GM21825 (cell line): ENCODE measurements around the gene TNFRSF4.
"Not testable (repeated sequence)": the region's sequence is repeated elsewhere in the genome, so short reads cannot be mapped to it uniquely, and the experiment has no call there.

Experiments used
- ATAC-seq: cut with Tn5 transposase; IDR thresholded peaks from one replicate; pipeline ENCODE4 v1.9.1; 2021; ENCODE audit warnings: mild to moderate bottlenecking, moderate library complexity; ENCODE audit not compliant: unreplicated experiment

TNFRSF4 gene

DNA sequence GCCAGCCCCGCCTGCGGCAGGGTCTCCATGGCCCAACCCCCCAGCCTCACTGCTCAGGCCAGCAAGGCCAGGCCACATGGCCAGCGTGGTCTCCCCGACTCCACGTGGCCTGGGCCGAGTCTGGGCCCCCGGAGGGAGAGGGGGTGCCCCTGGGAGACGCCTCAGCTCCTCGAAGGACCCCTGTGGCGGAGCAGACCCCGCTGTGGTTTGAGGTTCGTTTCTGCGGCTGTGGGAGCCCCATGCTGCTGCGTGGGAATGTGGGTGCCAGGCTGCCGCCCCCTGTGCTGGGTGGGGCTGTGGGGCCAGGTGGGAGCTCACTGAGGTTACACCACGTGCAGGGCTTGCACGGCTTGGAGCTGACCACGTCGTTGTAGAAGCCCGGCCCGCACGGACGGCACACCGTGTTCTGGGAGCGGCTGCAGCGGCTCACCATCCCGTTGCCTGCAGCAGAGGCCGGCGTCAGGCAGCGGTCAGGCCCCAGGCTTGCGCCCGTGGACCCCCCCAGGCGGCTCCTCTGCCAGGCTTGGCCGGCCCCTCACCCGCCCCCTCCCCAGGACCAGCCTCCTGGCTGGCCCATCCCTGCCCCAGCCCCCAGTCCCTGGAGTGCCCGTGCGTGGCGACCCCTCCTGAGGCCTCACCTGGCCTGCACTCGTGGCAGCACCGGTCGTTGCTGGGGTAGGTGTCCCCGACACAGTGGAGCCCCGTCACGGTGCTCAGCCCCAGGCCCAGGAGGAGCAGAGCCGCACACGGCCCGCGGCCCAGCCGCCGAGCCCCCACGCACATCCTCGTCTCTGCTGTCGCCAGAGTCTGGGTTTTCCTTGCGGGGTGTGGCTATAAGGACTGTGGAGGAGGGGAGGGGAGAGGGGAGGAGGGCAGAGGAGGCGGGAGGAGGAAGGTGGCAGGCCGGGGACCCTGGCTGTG lies at the start of gene TNFRSF4:
Gene TNFRSF4 (minus strand): TSS at position 809 of the 921 bp plus-strand sequence. CDS start 26 bp downstream, at position 783.
- ATAC-seq, result no peak

- ATAC-seq, result no peak
Measured at GRCh38 chr1:1262758-1263157, 48.8 kb upstream of the TNFRSF4 start.

GRCh38 chr1:1262071-1262470 lies 48.1 kb upstream of the TNFRSF4 start:
- no peak for ATAC-seq

DNA sequence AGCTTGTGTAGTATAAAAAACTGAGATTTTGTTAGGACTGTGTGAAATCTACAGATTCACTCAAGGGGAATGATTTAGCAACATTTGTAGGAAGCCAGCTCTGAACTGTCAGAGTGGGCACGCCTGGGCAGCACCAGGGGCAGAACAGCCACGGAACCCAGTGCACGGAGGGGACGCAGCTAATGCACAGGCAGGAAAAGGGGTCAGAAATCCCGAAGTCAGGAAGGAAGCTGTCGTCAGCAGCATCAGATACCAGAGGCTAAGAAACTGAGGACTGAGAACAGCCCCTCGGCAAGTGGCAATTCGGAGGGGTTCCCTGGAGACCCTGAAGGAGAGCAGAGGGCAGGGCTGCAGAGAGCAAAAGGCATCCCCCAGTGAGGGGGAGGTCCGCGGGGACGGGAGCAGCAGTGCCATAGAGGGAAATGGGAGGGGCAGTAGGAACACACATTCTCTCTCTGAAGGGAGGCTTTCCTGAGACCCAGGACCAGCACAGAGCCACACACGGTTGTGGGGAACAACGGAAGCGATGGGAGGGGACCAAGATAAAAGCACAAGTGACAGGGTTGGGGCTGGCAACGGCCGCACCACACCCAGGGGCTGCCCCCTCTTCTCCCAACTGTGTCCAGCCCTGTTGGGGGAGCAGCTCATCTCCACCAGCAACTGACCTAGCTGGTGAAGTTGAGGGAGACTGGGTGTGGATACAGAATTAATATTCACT lies 47.0 kb upstream of the TNFRSF4 start:
- ATAC-seq, result no peak

- ATAC-seq, result no peak
Measured at GRCh38 chr1:1259951-1260600, 46.1 kb upstream of the TNFRSF4 start.

- no peak for ATAC-seq
Measured at GRCh38 chr1:1259540-1259939, 45.6 kb upstream of the TNFRSF4 start.

DNA sequence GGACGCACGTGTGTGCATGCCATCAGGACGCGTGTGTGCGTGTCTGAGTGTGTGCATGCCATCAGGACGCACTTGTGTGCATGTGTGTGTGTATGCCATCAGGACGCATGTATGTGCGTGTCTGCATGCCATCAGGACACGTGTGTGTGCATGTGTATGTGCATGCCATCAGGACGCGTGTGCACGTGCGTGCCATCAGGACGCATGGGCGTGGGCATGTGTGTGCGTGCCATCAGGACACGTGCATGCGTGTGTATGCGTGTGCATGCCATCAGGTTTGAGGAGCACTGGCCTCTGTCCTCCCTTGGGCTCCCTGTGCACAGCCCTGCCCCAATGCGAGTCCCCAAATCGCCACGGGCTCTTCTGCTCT lies 45.2 kb upstream of the TNFRSF4 start:
- no peak for ATAC-seq

DNA sequence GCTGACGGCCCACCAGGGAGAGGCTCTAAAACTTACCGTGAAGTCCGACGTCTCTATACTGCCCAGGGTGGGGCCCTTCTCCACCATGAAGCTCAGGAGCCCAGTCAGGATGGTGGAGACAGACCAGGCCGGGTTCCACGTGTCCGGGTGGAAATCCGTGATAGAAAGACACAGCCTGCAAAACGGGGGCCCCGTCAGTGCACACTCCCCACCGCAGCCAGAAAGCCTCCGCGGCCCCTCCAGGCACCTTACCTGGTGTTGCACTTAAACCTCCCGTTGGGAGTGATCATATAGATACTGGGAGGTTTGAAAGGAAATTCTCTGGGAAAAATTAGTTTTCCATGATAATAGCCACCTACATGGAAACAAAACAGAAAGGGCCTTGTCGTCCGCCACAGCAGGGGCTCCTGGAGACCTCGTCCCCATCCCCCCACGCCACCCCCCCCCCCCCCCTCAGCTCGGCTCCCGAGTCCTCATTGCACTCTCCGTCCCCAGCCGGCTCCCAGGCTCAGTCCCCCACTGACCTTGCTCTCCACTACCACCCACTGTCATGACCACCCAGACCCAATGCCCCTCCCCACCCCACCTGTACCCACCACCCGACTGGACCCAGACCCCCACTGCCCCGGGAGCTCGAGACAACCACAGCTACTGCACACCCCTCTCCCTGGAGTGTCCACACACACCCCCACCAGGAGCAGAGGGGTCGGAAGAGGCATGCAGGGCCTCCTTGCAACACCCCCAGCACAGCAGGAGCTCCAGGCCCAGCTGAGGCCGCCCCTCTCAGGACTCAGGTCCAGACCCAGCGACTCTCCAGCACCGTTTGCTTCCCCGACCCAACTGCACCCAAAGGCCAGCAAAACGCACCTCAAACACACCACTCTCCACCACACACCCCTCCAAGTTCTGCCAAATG lies 43.3 kb upstream of the TNFRSF4 start:
- ATAC-seq, result no peak

DNA sequence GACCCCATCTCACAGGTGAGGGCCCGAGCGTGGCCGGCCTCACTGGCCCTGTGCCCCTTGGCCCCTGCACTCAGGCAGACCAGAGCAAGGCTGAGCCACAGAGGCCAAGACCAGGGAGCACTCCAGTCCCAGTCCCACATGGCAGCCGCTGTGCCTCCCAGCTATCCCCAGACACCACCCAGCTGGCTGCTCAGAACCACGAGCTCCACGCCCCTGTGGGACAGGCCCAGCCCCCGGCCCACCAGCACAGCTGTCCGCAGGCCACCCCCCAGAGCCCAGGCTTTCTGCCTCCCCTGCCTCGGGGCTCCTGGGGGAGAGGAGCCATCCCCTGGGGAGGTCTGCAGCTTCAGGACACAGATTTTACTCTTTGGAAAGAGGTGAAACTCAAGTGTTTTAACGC lies 41.7 kb upstream of the TNFRSF4 start:
- no peak for ATAC-seq

DNA sequence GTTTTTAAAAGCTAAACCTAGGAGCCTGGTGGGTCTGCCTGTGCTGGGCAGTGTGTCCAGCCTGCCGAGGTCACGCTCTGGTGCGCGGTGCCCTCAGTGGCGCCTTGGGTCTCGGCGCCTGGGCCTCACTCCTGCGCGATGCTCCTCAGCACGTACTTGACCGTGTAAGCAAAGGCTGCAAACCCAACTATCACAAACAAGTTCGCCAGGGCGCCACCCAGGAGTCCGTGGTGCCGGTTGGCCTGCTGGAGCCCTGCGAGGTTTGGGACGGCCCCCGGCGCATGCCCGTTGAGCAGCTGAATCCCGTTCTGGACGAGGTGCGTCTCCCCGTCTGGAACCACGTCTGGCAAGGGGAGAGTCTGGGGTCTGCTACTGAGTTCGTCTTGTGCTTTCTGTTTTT lies 41.1 kb upstream of the TNFRSF4 start:
- no peak for ATAC-seq

DNA sequence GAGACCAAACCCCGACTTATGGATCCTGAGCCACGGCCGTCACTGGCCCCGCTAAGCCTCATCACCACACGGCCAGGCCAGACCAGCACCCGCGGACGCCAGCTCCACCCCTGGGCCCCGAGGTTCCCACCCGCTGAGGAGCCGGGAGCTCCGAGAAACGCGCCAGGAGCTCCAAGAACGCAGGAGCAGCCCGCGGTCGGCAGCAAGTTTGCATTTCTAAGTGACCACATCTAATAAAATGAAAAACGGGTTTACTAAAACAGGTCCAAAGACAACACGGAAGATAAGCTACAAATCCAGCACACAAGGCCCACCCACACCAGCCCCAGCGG lies 40.7 kb upstream of the TNFRSF4 start:
- no peak for ATAC-seq

- ATAC-seq, result no peak
Measured at GRCh38 chr1:1253972-1254666, 40.2 kb upstream of the TNFRSF4 start.

DNA sequence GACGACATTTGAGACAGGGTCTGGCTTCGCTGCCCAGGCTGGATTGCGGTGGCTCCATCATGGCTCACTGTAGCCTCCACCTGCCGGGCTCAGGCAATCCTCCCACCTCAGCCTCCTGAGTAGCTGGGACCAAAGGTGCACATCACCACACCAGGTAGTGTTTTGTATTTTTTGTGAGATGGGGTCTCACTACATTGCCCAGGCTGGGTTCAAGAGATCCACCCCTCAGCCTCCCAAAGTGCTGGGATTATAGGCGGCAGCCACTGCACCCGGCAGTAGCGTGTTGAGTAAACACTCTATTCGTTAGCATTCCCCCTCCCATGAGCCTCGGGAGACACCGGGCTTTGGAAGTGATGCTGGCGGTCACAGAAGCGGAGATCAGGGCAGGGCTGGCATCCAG lies 39.4 kb upstream of the TNFRSF4 start:
- no peak for ATAC-seq

DNA sequence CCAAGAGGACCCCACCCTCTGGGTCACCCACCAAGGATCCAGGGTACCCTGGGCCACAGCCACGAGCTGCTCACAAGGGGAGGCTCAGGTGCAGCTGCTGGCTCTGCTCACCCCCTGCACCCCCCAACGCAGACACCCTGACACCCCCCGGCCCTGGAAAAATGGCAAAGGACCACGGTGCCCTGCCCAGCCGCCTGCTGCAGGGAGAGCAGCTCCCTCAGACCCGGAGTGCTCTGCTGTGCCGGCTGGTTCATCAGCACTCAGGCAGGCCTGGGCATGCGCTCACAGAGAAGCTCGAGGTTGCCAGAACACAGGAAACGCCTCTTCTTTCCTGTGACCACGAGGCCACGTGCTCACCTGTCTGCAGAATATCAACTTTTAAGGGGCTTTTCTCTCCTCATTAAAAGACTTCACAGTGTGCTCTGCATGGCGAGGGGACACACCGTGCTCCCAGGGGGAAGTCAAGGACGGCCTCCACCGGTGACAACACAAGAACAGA lies 36.9 kb upstream of the TNFRSF4 start:
- ATAC-seq, result no peak

DNA sequence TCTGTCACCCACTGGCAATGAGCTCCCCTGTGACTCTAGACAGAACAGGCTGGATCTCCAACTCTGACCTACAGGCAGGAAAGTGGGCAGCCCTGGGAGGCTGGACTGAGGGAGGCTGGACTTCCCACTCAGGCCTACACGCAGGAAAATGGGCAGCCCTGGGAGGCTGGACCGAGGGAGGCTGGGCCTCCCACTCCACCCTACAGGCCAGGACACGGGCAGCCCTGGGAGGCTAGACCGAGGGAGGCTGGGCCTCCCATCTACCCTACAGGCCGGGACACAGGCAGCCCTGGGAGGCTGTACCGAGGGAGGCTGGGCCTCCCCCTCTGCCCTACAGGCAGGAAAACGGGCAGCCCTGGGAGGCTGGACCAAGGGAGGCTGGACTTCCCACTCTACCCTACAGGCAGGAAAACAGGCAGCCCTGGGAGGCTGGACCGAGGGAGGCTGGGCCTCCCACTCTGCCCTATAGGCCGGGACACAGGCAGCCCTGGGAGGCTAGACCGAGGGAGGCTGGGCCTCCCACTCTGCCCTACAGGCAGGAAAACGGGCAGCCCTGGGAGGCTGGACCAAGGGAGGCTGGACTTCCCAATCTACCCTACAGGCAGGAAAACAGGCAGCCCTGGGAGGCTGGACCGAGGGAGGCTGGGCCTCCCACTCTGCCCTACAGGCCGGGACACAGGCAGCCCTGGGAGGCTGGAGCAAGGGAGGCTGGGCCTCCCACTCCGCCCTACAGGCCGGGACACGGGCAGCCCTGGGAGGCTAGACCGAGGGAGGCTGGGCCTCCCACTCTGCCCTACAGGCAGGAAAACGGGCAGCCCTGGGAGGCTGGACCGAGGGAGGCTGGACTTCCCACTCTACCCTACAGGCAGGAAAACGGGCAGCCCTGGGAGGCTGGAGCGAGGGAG lies 34.3 kb upstream of the TNFRSF4 start:
- not testable (repeated sequence) for ATAC-seq

- ATAC-seq, result no peak
Measured at GRCh38 chr1:1247341-1247913, 33.5 kb upstream of the TNFRSF4 start.

DNA sequence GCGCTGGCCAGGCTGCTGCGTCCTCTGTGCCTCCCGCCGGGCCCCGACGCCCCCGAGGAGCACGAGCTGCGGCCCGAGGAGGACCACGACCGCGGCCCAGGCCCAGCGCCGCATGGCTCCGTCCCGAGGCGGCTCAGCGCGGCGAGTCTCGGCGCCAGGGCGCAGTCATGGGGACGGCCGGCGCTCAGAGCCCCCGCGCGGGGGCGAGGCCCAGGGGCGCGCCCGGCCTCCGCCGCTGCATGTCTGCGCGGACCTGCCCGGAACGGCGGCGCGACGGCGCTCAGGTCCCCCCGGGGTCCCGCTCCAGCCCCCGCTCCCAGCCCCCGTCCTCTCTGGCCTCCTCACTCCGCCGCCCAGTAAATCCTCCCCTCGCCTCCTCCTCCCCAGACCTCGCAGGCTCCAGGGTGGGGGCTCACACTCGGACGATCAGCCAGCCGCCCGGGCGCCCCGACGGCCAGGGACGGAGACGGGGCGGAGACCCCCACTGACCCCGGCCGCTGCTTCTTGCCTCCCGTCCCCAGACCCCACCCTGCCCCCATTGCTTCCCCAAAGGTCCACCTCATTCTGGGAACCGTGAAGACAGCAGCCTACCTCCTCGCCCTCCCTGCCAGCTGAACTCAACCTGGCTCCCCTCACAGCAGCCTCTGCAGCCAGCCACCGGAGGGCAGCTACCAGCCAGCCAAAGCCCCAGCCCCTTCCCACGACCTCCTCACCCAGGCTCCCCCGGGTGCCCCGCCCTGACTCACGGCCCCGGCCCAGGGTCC lies 32.8 kb upstream of the TNFRSF4 start, which contains the start of gene C1QTNF12:
Gene C1QTNF12 (minus strand): TSS at position 146 of the 764 bp plus-strand sequence. CDS start 32 bp downstream, at position 114.
- no peak for ATAC-seq
